ENCODE measurements around the gene VRK3.

DNA sequence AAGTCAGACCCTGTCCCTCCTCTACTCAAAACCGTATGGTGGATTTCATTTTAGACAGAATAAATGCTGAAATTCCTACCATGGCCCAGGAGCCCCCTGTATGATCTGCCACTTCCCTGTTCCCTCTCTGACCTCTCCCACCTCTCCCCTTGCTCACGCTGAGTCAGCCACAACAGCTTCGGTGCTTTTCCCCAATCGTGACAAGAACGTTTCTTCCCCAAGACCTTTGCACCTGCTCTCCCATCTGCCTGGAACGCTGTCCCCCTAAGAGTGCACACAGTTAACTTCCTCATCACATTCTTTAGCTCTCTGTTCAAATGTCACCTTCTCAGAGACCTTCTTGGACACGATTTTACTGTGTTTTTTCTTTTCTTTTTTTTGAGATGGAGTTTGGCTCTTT, 2.3 kb downstream of the VRK3 start:
- no peak for TF ChIP-seq EZH2 (IDR thresholded peaks at IDR 0.05; ENCODE audit: low read length, missing control alignments)
- TF ChIP-seq, protein P1, sequence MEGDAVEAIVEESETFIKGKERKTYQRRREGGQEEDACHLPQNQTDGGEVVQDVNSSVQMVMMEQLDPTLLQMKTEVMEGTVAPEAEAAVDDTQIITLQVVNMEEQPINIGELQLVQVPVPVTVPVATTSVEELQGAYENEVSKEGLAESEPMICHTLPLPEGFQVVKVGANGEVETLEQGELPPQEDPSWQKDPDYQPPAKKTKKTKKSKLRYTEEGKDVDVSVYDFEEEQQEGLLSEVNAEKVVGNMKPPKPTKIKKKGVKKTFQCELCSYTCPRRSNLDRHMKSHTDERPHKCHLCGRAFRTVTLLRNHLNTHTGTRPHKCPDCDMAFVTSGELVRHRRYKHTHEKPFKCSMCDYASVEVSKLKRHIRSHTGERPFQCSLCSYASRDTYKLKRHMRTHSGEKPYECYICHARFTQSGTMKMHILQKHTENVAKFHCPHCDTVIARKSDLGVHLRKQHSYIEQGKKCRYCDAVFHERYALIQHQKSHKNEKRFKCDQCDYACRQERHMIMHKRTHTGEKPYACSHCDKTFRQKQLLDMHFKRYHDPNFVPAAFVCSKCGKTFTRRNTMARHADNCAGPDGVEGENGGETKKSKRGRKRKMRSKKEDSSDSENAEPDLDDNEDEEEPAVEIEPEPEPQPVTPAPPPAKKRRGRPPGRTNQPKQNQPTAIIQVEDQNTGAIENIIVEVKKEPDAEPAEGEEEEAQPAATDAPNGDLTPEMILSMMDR (conservative IDR thresholded peaks at IDR 0.05 in 1 of 2, IDR thresholded peaks at IDR 0.05 in 1 of 2; ENCODE audit: low read depth in 1 of 2, low read length in 2 of 2): no peak
